HepG2 (cell line): ENCODE data around the gene MAST1. TPM values are rescaled to one million over a fixed set of nuclear protein-coding genes. Genes with fewer than 3 reads are reported as not detected.
A peak's percentile ranks its signal among the peaks of the same experiment; 100 is the strongest.

Experiments
- ATAC-seq: fragments of 200-7000 bp; cut with Tn5 transposase; 3 replicates; pipeline ENCODE4 v1.9.1; 2020; ENCODE audit warnings: mild to moderate bottlenecking, moderate library complexity
- BruUV-seq: library from RNA; stranded (reverse); fragments of 400-500 nt; replicated peaks from 2 replicates; lab custom pipeline; 2021; lab: Mats Ljungman, UMichigan
- CTCF ChIA-PET: fragments of 300-600 bp; formaldehyde crosslinking; extraction: SDS; loops from one replicate; lab custom pipeline; 2021; ENCODE audit warnings: low total read pairs, inconsistent platforms, low intra/inter-chr PET ratio; lab: Yijun Ruan, JAX
- POLR2A ChIA-PET: fragments of 350-600 bp; sonication (Branson Sonifier 250); formaldehyde crosslinking; loops from one replicate; lab custom pipeline; 2020; ENCODE audit warnings: antibody characterized with exemption, inconsistent platforms; lab: Yijun Ruan, JAX
- DNase-seq: peaks from one replicate; pipeline ENCODE4 v3.0.0-alpha.2; 2015; ENCODE audit warnings: low spot score
- FAIRE-seq: peaks from 3 replicates; lab custom pipeline; 2011; peaks lifted over from hg19 to GRCh38; lab: Jason Lieb, UNC
- H2AFZ ChIP-seq: one replicate; pipeline ENCODE4 v1.6.1; 2011; ENCODE audit warnings: low read length, inconsistent platforms
- H3K27ac ChIP-seq: fragments of 300-600 bp; 3 replicates; pipeline ENCODE4 v1.8.0; 2011; ENCODE audit warnings: mixed run types, mild to moderate bottlenecking, mixed read lengths, low read length, inconsistent platforms; ENCODE audit not compliant: insufficient read depth; ENCODE audit errors: extremely low read length
- H3K27me3 ChIP-seq, 2 experiments: fragments of 200-600 bp in 1 of 2; 2 replicates in 1 of 2; 3 replicates in 1 of 2; pipeline versions ENCODE4 v1.6.0 to v1.8.0; 2011; ENCODE audit warnings: low read length in 2 of 2, mild to moderate bottlenecking in 2 of 2, moderate library complexity in 2 of 2, inconsistent platforms in 1 of 2; ENCODE audit not compliant: insufficient read depth in 2 of 2, control insufficient read depth in 1 of 2
- H3K36me3 ChIP-seq, 2 experiments: fragments of 200-600 bp in 1 of 2; replicated peaks in 1 of 2; 2 replicates in 1 of 2; 3 replicates in 1 of 2; pipeline versions ENCODE4 v1.5.1 to v1.8.0; 2011; ENCODE audit warnings: low read length in 2 of 2, inconsistent platforms in 1 of 2; ENCODE audit not compliant: insufficient read depth in 2 of 2, control insufficient read depth in 1 of 2
- H3K4me1 ChIP-seq: 2 replicates; pipeline ENCODE4 v1.5.1; 2012; ENCODE audit warnings: low read length, inconsistent platforms; ENCODE audit not compliant: insufficient read depth
- H3K4me2 ChIP-seq: 2 replicates; pipeline ENCODE4 v1.6.0; 2011; ENCODE audit warnings: low read depth, low read length, inconsistent platforms
- H3K4me3 ChIP-seq, 3 experiments: fragments of 200-600 bp in 1 of 3; sonication (generic), shearing (Covaris generic) in 1 of 3; replicated peaks in 1 of 3; 2 replicates each; pipeline ENCODE4 v1.5.1; 2011 to 2016; ENCODE audit warnings: low read length in 3 of 3, inconsistent platforms in 2 of 3, low read depth in 2 of 3, mild to moderate bottlenecking in 2 of 3, control low read depth in 1 of 3, mixed read lengths in 1 of 3; ENCODE audit not compliant: insufficient read depth in 1 of 3
- H3K79me2 ChIP-seq: one replicate; pipeline ENCODE4 v1.6.1; 2011; ENCODE audit warnings: low read length, inconsistent platforms; ENCODE audit not compliant: insufficient read depth
- H3K9ac ChIP-seq: 2 replicates; pipeline ENCODE4 v1.6.0; 2011; ENCODE audit warnings: mild to moderate bottlenecking, low read depth, low read length, inconsistent platforms; ENCODE audit not compliant: insufficient read depth
- H3K9me3 ChIP-seq: 2 replicates; pipeline ENCODE4 v1.5.1; 2012; ENCODE audit warnings: mild to moderate bottlenecking, low read length
- H4K20me1 ChIP-seq: 2 replicates; pipeline ENCODE4 v1.6.0; 2011; ENCODE audit warnings: inconsistent platforms, mild to moderate bottlenecking, low read length, moderate library complexity; ENCODE audit not compliant: insufficient read depth
- ARID4A ChIP-seq: sonication (generic); formaldehyde crosslinking; IDR thresholded peaks from 2 replicates; pipeline ENCODE4 v1.5.0; 2020; ENCODE audit warnings: mild to moderate bottlenecking, missing genetic modification reagents, borderline replicate concordance
- ELF4 ChIP-seq: sonication (generic); formaldehyde crosslinking; IDR thresholded peaks from 2 replicates; pipeline ENCODE4 v1.5.0; 2020; ENCODE audit warnings: missing genetic modification reagents, mild to moderate bottlenecking, moderate library complexity, borderline replicate concordance
- FOXA1 ChIP-seq, 2 experiments: fragments of 450-650 bp in 1 of 2; sonication (generic) in 1 of 2; formaldehyde crosslinking in 1 of 2; IDR thresholded peaks; 2 replicates each; pipeline versions ENCODE4 v1.4.0 to v1.6.1; 2016 to 2020; ENCODE audit warnings: missing genetic modification reagents in 1 of 2
- FOXK2 ChIP-seq: fragments of 450-650 bp; IDR thresholded peaks from 2 replicates; pipeline ENCODE4 v1.6.1; 2016
- GLMP ChIP-seq: sonication (generic); formaldehyde crosslinking; IDR thresholded peaks from 2 replicates; pipeline ENCODE4 v1.9.0; 2021; ENCODE audit warnings: missing genetic modification reagents, mild to moderate bottlenecking, borderline replicate concordance
- GTF3A ChIP-seq: sonication (generic); formaldehyde crosslinking; conservative IDR thresholded peaks from 2 replicates; pipeline ENCODE4 v1.4.0; 2020; ENCODE audit warnings: mild to moderate bottlenecking, missing genetic modification reagents
- MTF1 ChIP-seq: sonication (generic); formaldehyde crosslinking; IDR thresholded peaks from 2 replicates; pipeline ENCODE4 v1.5.0; 2020; ENCODE audit warnings: missing genetic modification reagents
- MXD3 ChIP-seq: IDR thresholded peaks from 2 replicates; pipeline ENCODE4 v1.6.1; 2016; ENCODE audit warnings: mild to moderate bottlenecking, missing biosample characterization, missing genetic modification reagents
- NFATC3 ChIP-seq: sonication (generic); formaldehyde crosslinking; IDR thresholded peaks from 2 replicates; pipeline ENCODE4 v1.5.1; 2020; ENCODE audit warnings: mild to moderate bottlenecking, missing genetic modification reagents
- NFIC ChIP-seq: IDR thresholded peaks from 2 replicates; pipeline ENCODE4 v1.6.1; 2012; ENCODE audit warnings: mild to moderate bottlenecking, low read length, inconsistent platforms
- RFX3 ChIP-seq: IDR thresholded peaks from 2 replicates; pipeline ENCODE4 v1.6.1; 2016; ENCODE audit warnings: missing biosample characterization, missing genetic modification reagents
- SIX1 ChIP-seq: sonication (generic); formaldehyde crosslinking; IDR thresholded peaks from 2 replicates; pipeline ENCODE4 v1.4.0; 2020; ENCODE audit warnings: missing genetic modification reagents, borderline replicate concordance
- SMYD3 ChIP-seq: sonication (generic); formaldehyde crosslinking; IDR thresholded peaks from 2 replicates; pipeline ENCODE4 v1.8.1; 2023; ENCODE audit warnings: mild to moderate bottlenecking, missing genetic modification reagents
- TAF15 ChIP-seq: fragments of 200-400 bp; formaldehyde crosslinking; IDR thresholded peaks from one replicate; pipeline ENCODE4 v1.6.1; 2018; ENCODE audit warnings: mild to moderate bottlenecking, low read depth, low read length; ENCODE audit not compliant: poor library complexity, severe bottlenecking
- ZBTB26 ChIP-seq: IDR thresholded peaks from 2 replicates; pipeline ENCODE4 v1.6.1; 2016; ENCODE audit warnings: missing compliant biosample characterization, missing genetic modification reagents, borderline replicate concordance
- ZNF160 ChIP-seq: sonication (generic); formaldehyde crosslinking; IDR thresholded peaks from 2 replicates; pipeline ENCODE4 v1.8.0; 2022; ENCODE audit warnings: mild to moderate bottlenecking, inconsistent platforms, missing genetic modification reagents
- ZNF34 ChIP-seq: sonication (generic); formaldehyde crosslinking; IDR thresholded peaks from 2 replicates; pipeline ENCODE4 v1.4.0; 2020; ENCODE audit warnings: mild to moderate bottlenecking, missing genetic modification reagents, borderline replicate concordance
- ZNF644 ChIP-seq: IDR thresholded peaks from 2 replicates; pipeline ENCODE4 v1.6.1; 2016; ENCODE audit warnings: low read depth
- WGBS: methylation state at CpG from one replicate; pipeline ENCODE4 v1.1.6; 2017; ENCODE audit warnings: low lambda C conversion rate; 5-methylcytosine and 5-hydroxymethylcytosine counted together
- in situ Hi-C: cut with HindIII; loops from 2 replicates; pipeline ENCODE4 v1.10.0; 2017; ENCODE audit warnings: low pct_unique_long_range_greater_than_20kb; ENCODE audit not compliant: extremely low pct_ligation_motif_present
- intact Hi-C: fragments of 100-400 bp; cut with micrococcal nuclease; formaldehyde crosslinking; loops from one replicate; pipeline ENCODE4 v1.10.0; 2022; ENCODE audit not compliant: unreplicated experiment
- polyA plus RNA-seq, 8 experiments: library from polyadenylated mRNA; depleted of rRNA in 3 of 8; stranded (reverse) in 7 of 8; unstranded in 1 of 8; fragments of >200 nt; fragmentation: Illumina TruSeq in 4 of 8; extraction: Trizol in 4 of 8; gene quantifications; 2 replicates each; pipeline versions ENCODE4 v1.2.1 to v1.2.3, GENCODE V29; 2011 to 2016; ENCODE audit warnings: low read depth in 4 of 8, missing spikeins in 1 of 8, mixed read lengths in 1 of 8; ENCODE audit not compliant: insufficient read depth in 1 of 8
- total RNA-seq, 5 experiments: library from RNA; depleted of rRNA; stranded (reverse); fragments of >200 nt; fragmentation: Illumina TruSeq; extraction: Trizol; gene quantifications; 2 replicates each; pipeline ENCODE4 v1.2.3, GENCODE V29; 2016; ENCODE audit warnings: low read depth in 1 of 5

The MAST1 gene
- total and polyA plus RNA-seq, 2 of the 13 experiments (the other 11 are each of a cell fraction or from before 2014, with no cell fraction given) = 0.73 to 4.7 TPM

- TF ChIP-seq FOXA1 (IDR thresholded peaks at IDR 0.05) (no peak), FOXA1 (CRISPR knock-in tag; IDR thresholded peaks at IDR 0.05) (no peak), ZNF644 (CRISPR knock-in tag) (no peak), NFATC3 (CRISPR knock-in tag) (no peak), ARID4A (no peak), SIX1 (CRISPR knock-in tag) (no peak), FOXK2 (no peak)
Measured at GRCh38 chr19:12884202-12884601, 45.9 kb downstream of the MAST1 start (continued).

GRCh38 chr19:12884627-12884925, 46.3 kb downstream of the MAST1 start:
- H3K27me3 ChIP-seq = peaks cover 0 to 18% of the 10 kb centered on the region in 2 experiments; a peak in 3 of 5 replicates
- CTCF ChIA-PET = interaction anchor here (1.9 kb wide), 1 partner anchor 81 kb away, joined by 10 read pairs; no protein-coding TSS in a partner anchor
- ATAC-seq (no peak), FAIRE-seq (no peak), DNase-seq (no peak)
- 89% methylated on average over 11 of the region's 12 CpGs for WGBS
- no peak overlapping the region for H3K27ac ChIP-seq
- in situ Hi-C loops = no loop called here
- H3K4me1 ChIP-seq = peaks cover 34% of the 10 kb centered on the region
- no peaks in the 10 kb centered on the region for H3K36me3 ChIP-seq
- no peak overlapping the region for H3K9ac ChIP-seq
- POLR2A ChIA-PET = interaction anchor here (0.8 to 1.4 kb wide), 5 partner anchors 12 to 81 kb away, joined by 3 to 6 read pairs (median 3); no protein-coding TSS in a partner anchor
- intact Hi-C loops = no loop called here
- H4K20me1 ChIP-seq = no peaks in the 10 kb centered on the region
- BruUV-seq = no TSS peak
- H3K9me3 ChIP-seq = peaks cover 13% of the 10 kb centered on the region
- peak overlapping the region in 1 of 3 experiments; percentile 69; a peak in 1 of 6 replicates for H3K4me3 ChIP-seq
- peak overlapping the region; percentile 80 for H3K4me2 ChIP-seq
- no peak overlapping the region for H2AFZ ChIP-seq
- no peaks in the 10 kb centered on the region for H3K79me2 ChIP-seq
- no peak for TF ChIP-seq SMYD3
- TF ChIP-seq RFX3 (CRISPR knock-in tag) = no peak
- no peak for TF ChIP-seq GTF3A (CRISPR knock-in tag)
- TF ChIP-seq MXD3 (CRISPR knock-in tag) = no peak
- TF ChIP-seq NFIC = no peak
- no peak for TF ChIP-seq TAF15
- no peak for TF ChIP-seq MTF1 (CRISPR knock-in tag)
- no peak for TF ChIP-seq ZNF34 (CRISPR knock-in tag)
- TF ChIP-seq GLMP (CRISPR knock-in tag) = no peak
- TF ChIP-seq ZBTB26 (CRISPR knock-in tag) = no peak
- no peak for TF ChIP-seq ZNF160 (CRISPR knock-in tag)
- no peak for TF ChIP-seq ELF4 (CRISPR knock-in tag)
